BLaER1 treated with 17β-estradiol and CSF1 and Interleukin-3, amounts not matched to agents 10 nM and 100 nM (cell line): Measurements from ENCODE around the gene RFC4.
"Not testable (repeated sequence)": the region's sequence is repeated elsewhere in the genome, so short reads cannot be mapped to it uniquely, and the experiment has no call there.

Source experiments
- H3K27ac ChIP-seq, 11 experiments: shearing (Covaris generic); formaldehyde crosslinking; 2 replicates each; pipeline ENCODE4 v1.8.1; 2022
- H3K27me3 ChIP-seq, 11 experiments: shearing (Covaris generic); formaldehyde crosslinking; 2 replicates each; pipeline ENCODE4 v1.8.1; 2022
- H3K36me3 ChIP-seq, 11 experiments: shearing (Covaris generic); formaldehyde crosslinking; 2 replicates each; pipeline ENCODE4 v1.8.1; 2022
- H3K4me1 ChIP-seq, 10 experiments: shearing (Covaris generic); formaldehyde crosslinking; 2 replicates each; pipeline ENCODE4 v1.8.1; 2022
- H3K4me2 ChIP-seq, 11 experiments: shearing (Covaris generic); formaldehyde crosslinking; 2 replicates each; pipeline ENCODE4 v1.8.1; 2022
- H3K4me3 ChIP-seq, 10 experiments: shearing (Covaris generic); formaldehyde crosslinking; 2 replicates each; pipeline ENCODE4 v1.8.1; 2022
- H3K9ac ChIP-seq, 11 experiments: shearing (Covaris generic); formaldehyde crosslinking; 2 replicates each; pipeline ENCODE4 v1.8.1; 2022
- H3K9me3 ChIP-seq, 11 experiments: shearing (Covaris generic); formaldehyde crosslinking; replicated peaks in 1 of 11; 2 replicates each; pipeline ENCODE4 v1.8.1; 2022
- H4K20me1 ChIP-seq, 11 experiments: shearing (Covaris generic); formaldehyde crosslinking; 2 replicates each; pipeline ENCODE4 v1.8.1; 2022
- Cebpa-rat ChIP-seq, 11 experiments: shearing (Covaris generic); IDR thresholded peaks; 2 replicates each; pipeline ENCODE4 v1.8.1; 2022

The RFC4 gene

GRCh38 chr3:186826410-186826975, 20.2 kb upstream of the RFC4 start:
- Histone ChIP-seq H3K27me3 (peaks cover 52 to 69% (median 60%) of the 10 kb centered on the region in 11 experiments), H3K27ac (peak overlapping the region in 7 of 11 experiments; percentile 31 to 92 (median 89); a peak in 13 of 22 replicates), H3K4me3 (peak overlapping the region; percentile 69 to 87 (median 79); a peak in 18 of 20 replicates), H3K9me3 (no peaks in the 10 kb centered on the region), H3K4me1 (peaks cover 26 to 46% (median 35%) of the 10 kb centered on the region in 10 experiments), H4K20me1 (peaks cover 0 to 18% (median 3%) of the 10 kb centered on the region in 11 experiments; a peak in 5 of 22 replicates), H3K9ac (peak overlapping the region in 9 of 11 experiments; percentile 80 to 95 (median 92); a peak in 16 of 22 replicates), H3K36me3 (no peaks in the 10 kb centered on the region), H3K4me2 (peak overlapping the region; percentile 90 to 100 (median 95))
- TF ChIP-seq Cebpa-rat (IDR thresholded peaks at IDR 0.05) = no peak

- no peak for TF ChIP-seq Cebpa-rat (IDR thresholded peaks at IDR 0.05)
- peak overlapping the region in 7 of 11 experiments; percentile 31 to 92 (median 89); a peak in 11 of 22 replicates for H3K27ac ChIP-seq
- peaks cover 26 to 44% (median 34%) of the 10 kb centered on the region in 10 experiments for H3K4me1 ChIP-seq
- H3K4me2 ChIP-seq = peak overlapping the region; percentile 90 to 100 (median 95)
- H4K20me1 ChIP-seq = peaks cover 0 to 18% (median 3%) of the 10 kb centered on the region in 11 experiments; a peak in 5 of 22 replicates
- no peaks in the 10 kb centered on the region for H3K9me3 ChIP-seq
- H3K9ac ChIP-seq = peak overlapping the region in 9 of 11 experiments; percentile 80 to 95 (median 92); a peak in 15 of 22 replicates
- H3K4me3 ChIP-seq = peak overlapping the region; percentile 69 to 87 (median 79); a peak in 18 of 20 replicates
- peaks cover 52 to 69% (median 60%) of the 10 kb centered on the region in 11 experiments for H3K27me3 ChIP-seq
- H3K36me3 ChIP-seq = no peaks in the 10 kb centered on the region
These were observed 19.7 kb upstream of the RFC4 start for GRCh38 chr3:186825872-186826409.

- Histone ChIP-seq H3K4me2 (peak overlapping the region; percentile 90 to 100 (median 95)), H3K9me3 (no peaks in the 10 kb centered on the region), H3K4me1 (peaks cover 26 to 44% (median 34%) of the 10 kb centered on the region in 10 experiments), H3K27ac (peak overlapping the region in 7 of 11 experiments; percentile 26 to 92 (median 53); a peak in 11 of 22 replicates), H3K27me3 (peaks cover 52 to 65% (median 58%) of the 10 kb centered on the region in 11 experiments), H3K36me3 (no peaks in the 10 kb centered on the region), H3K9ac (peak overlapping the region in 8 of 11 experiments; percentile 88 to 95 (median 92); a peak in 14 of 22 replicates), H4K20me1 (peaks cover 0 to 18% (median 3%) of the 10 kb centered on the region in 11 experiments; a peak in 5 of 22 replicates), H3K4me3 (peak overlapping the region in 7 of 10 experiments; percentile 75 to 87 (median 79); a peak in 12 of 20 replicates)
- TF ChIP-seq Cebpa-rat (IDR thresholded peaks at IDR 0.05) = no peak
These were observed 19.1 kb upstream of the RFC4 start for GRCh38 chr3:186825294-186825821.

GRCh38 chr3:186824430-186825139, 18.3 kb upstream of the RFC4 start:
- Histone ChIP-seq H3K4me3 (peak overlapping the region in 6 of 10 experiments; percentile 75 to 87 (median 80); a peak in 8 of 20 replicates), H3K9me3 (no peaks in the 10 kb centered on the region), H3K4me2 (peak overlapping the region; percentile 90 to 100 (median 95)), H3K27ac (peak overlapping the region in 5 of 11 experiments; percentile 34 to 92 (median 87); a peak in 4 of 22 replicates), H3K9ac (peak overlapping the region in 8 of 11 experiments; percentile 88 to 95 (median 92); a peak in 11 of 22 replicates), H3K4me1 (peaks cover 26 to 44% (median 34%) of the 10 kb centered on the region in 10 experiments), H3K36me3 (no peaks in the 10 kb centered on the region), H3K27me3 (peaks cover 47 to 57% (median 50%) of the 10 kb centered on the region in 11 experiments), H4K20me1 (peaks cover 0 to 18% (median 3%) of the 10 kb centered on the region in 11 experiments; a peak in 5 of 22 replicates)
- TF ChIP-seq Cebpa-rat (IDR thresholded peaks at IDR 0.05) = no peak

- peaks cover 0 to 18% (median 3%) of the 10 kb centered on the region in 11 experiments; a peak in 5 of 22 replicates for H4K20me1 ChIP-seq
- H3K4me1 ChIP-seq = peaks cover 26 to 43% (median 34%) of the 10 kb centered on the region in 10 experiments
- H3K27me3 ChIP-seq = peaks cover 36 to 45% (median 39%) of the 10 kb centered on the region in 11 experiments
- H3K9ac ChIP-seq = no peak overlapping the region
- H3K4me2 ChIP-seq = no peak overlapping the region
- TF ChIP-seq Cebpa-rat (IDR thresholded peaks at IDR 0.05) = no peak
- no peaks in the 10 kb centered on the region for H3K9me3 ChIP-seq
- no peak overlapping the region for H3K27ac ChIP-seq
- no peak overlapping the region for H3K4me3 ChIP-seq
- no peaks in the 10 kb centered on the region for H3K36me3 ChIP-seq
These were observed 17.1 kb upstream of the RFC4 start for GRCh38 chr3:186823386-186823785.

GRCh38 chr3:186822388-186822759, 16.1 kb upstream of the RFC4 start:
- Histone ChIP-seq H4K20me1 (peaks cover 0 to 18% (median 3%) of the 10 kb centered on the region in 11 experiments; a peak in 5 of 22 replicates), H3K4me1 (peaks cover 26 to 35% (median 30%) of the 10 kb centered on the region in 10 experiments), H3K27me3 (peaks cover 27 to 36% (median 30%) of the 10 kb centered on the region in 11 experiments), H3K9ac (0 out of 22 replicates have a peak overlapping the region, but pooled peaks of 2 of the 11 experiments have one; percentile 3 to 9)
- H3K4me3 ChIP-seq, H3K36me3 ChIP-seq, H3K4me2 ChIP-seq, H3K27ac ChIP-seq, H3K9me3 ChIP-seq: not testable (repeated sequence)

GRCh38 chr3:186821429-186822387, 15.4 kb upstream of the RFC4 start:
- no peaks in the 10 kb centered on the region for H3K36me3 ChIP-seq
- peaks cover 0 to 18% (median 3%) of the 10 kb centered on the region in 11 experiments; a peak in 5 of 22 replicates for H4K20me1 ChIP-seq
- no peaks in the 10 kb centered on the region for H3K9me3 ChIP-seq
- H3K27ac ChIP-seq = no peak overlapping the region
- H3K4me2 ChIP-seq = no peak overlapping the region
- H3K4me3 ChIP-seq = no peak overlapping the region
- TF ChIP-seq Cebpa-rat (IDR thresholded peaks at IDR 0.05) = no peak
- H3K9ac ChIP-seq = peak overlapping the region in 2 of 11 experiments; percentile 28 to 38; a peak in 2 of 22 replicates
- peaks cover 26 to 34% (median 30%) of the 10 kb centered on the region in 10 experiments for H3K4me1 ChIP-seq
- H3K27me3 ChIP-seq = peaks cover 27 to 30% (median 29%) of the 10 kb centered on the region in 11 experiments
